Uterus (tissue), 2 donors: ENCODE results near the gene DDC.

ENCODE experiments used
- POLR2A ChIP-seq, 2 donors: fragments of 450-650 bp; IDR thresholded peaks; one replicate each; pipeline ENCODE4 v1.6.1; 2016; ENCODE audit warnings: antibody characterized with exemption in 2 of 2, mild to moderate bottlenecking in 1 of 2, moderate library complexity in 1 of 2
- TF ChIP-seq, protein P1 (sequence below), 4 experiments: fragments of 200-600 bp in 2 of 4; fragments of 450-650 bp in 2 of 4; sonication (generic) in 2 of 4; IDR thresholded peaks; one replicate each; pipeline ENCODE4 v1.5.1; 2016 to 2019; ENCODE audit warnings: antibody characterized with exemption in 4 of 4, mild to moderate bottlenecking in 2 of 4, moderate library complexity in 1 of 4

DNA sequence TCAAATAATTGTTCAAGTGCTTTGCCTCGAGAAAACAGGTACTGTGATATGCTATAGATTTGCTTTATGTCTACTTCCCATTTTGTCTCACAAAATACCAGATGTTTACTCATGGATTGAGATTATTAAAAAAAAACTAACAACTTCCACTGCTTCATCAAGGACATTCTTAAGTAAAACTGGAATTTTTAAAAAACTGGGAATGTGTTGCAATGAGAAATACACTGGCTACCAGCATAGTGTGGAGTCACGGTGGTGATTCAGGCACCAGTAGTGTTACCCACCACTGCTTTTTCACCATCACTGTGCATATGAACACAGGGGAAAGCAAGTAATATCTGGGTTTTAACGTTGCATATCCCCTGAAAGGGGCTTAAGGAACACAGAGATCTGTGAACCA, 136.3 kb downstream of the DDC start:
- TF ChIP-seq, protein P1, sequence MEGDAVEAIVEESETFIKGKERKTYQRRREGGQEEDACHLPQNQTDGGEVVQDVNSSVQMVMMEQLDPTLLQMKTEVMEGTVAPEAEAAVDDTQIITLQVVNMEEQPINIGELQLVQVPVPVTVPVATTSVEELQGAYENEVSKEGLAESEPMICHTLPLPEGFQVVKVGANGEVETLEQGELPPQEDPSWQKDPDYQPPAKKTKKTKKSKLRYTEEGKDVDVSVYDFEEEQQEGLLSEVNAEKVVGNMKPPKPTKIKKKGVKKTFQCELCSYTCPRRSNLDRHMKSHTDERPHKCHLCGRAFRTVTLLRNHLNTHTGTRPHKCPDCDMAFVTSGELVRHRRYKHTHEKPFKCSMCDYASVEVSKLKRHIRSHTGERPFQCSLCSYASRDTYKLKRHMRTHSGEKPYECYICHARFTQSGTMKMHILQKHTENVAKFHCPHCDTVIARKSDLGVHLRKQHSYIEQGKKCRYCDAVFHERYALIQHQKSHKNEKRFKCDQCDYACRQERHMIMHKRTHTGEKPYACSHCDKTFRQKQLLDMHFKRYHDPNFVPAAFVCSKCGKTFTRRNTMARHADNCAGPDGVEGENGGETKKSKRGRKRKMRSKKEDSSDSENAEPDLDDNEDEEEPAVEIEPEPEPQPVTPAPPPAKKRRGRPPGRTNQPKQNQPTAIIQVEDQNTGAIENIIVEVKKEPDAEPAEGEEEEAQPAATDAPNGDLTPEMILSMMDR (IDR thresholded peaks at IDR 0.05), result no peak
- no peak for TF ChIP-seq POLR2A (IDR thresholded peaks at IDR 0.05)
